Neural cell (in vitro differentiated cells): Measurements from ENCODE around the gene WDR13. TPM values are rescaled to one million over a fixed set of nuclear protein-coding genes. Genes with fewer than 3 reads are reported as not detected.

Experiments used
- H2AFZ ChIP-seq: fragments of 200-600, 300-800 bp; sonication (generic), shearing (Covaris generic); 2 replicates; pipeline ENCODE4 v1.6.0; 2014; ENCODE audit warnings: low read depth, mild to moderate bottlenecking, antibody characterized with exemption, low read length, moderate library complexity
- H3F3A ChIP-seq: fragments of 200-600 bp; shearing (Covaris generic); 2 replicates; pipeline ENCODE4 v1.6.1; 2016; ENCODE audit warnings: mild to moderate bottlenecking, moderate library complexity, mixed read lengths, antibody characterized with exemption, low read length; ENCODE audit not compliant: insufficient read depth, poor library complexity, severe bottlenecking
- H3K27ac ChIP-seq: fragments of 200-600, 300-800 bp; sonication (generic), shearing (Covaris generic); 2 replicates; pipeline ENCODE4 v1.5.1; 2014; ENCODE audit warnings: mild to moderate bottlenecking, low read length, moderate library complexity
- H3K27me3 ChIP-seq: fragments of 300-800, 200-600 bp; sonication (generic), shearing (Covaris generic); 2 replicates; pipeline ENCODE4 v1.6.0; 2014; ENCODE audit warnings: mild to moderate bottlenecking, low read depth, low read length, moderate library complexity; ENCODE audit not compliant: insufficient read depth
- H3K36me3 ChIP-seq: fragments of 300-800, 200-600 bp; sonication (generic), shearing (Covaris generic); 2 replicates; pipeline ENCODE4 v1.5.1; 2014; ENCODE audit warnings: mild to moderate bottlenecking, antibody characterized with exemption, low read length, moderate library complexity; ENCODE audit not compliant: insufficient read depth
- H3K4me2 ChIP-seq: fragments of 300-800, 200-600 bp; sonication (generic), shearing (Covaris generic); 2 replicates; pipeline ENCODE4 v1.6.0; 2014; ENCODE audit warnings: mild to moderate bottlenecking, low read length
- H3K4me3 ChIP-seq: fragments of 300-800, 200-600 bp; sonication (generic), shearing (Covaris generic); 2 replicates; pipeline ENCODE4 v1.5.1; 2014; ENCODE audit warnings: mild to moderate bottlenecking, low read length, moderate library complexity
- H3K79me2 ChIP-seq: fragments of 200-600 bp; shearing (Covaris generic); replicated peaks from 2 replicates; pipeline ENCODE4 v1.6.0; 2014; ENCODE audit warnings: mild to moderate bottlenecking, low read length, moderate library complexity; ENCODE audit not compliant: insufficient read depth
- H3K9ac ChIP-seq: fragments of 300-800, 200-600 bp; sonication (generic), shearing (Covaris generic); 2 replicates; pipeline ENCODE4 v1.6.1; 2016; ENCODE audit warnings: mild to moderate bottlenecking, low read length, mixed read lengths
- H3K9me2 ChIP-seq: fragments of 200-600 bp; shearing (Covaris generic); 2 replicates; pipeline ENCODE4 v1.6.1; 2016; ENCODE audit warnings: mild to moderate bottlenecking, low read length, mixed read lengths; ENCODE audit not compliant: insufficient read depth
- H3K9me3 ChIP-seq: fragments of 200-600, 300-800 bp; sonication (generic), shearing (Covaris generic); 2 replicates; pipeline ENCODE4 v1.6.1; 2016; ENCODE audit warnings: mild to moderate bottlenecking, mixed run types, low read length, moderate library complexity, mixed read lengths
- H4K20me1 ChIP-seq: fragments of 200-600 bp; shearing (Covaris generic); 2 replicates; pipeline ENCODE4 v1.6.1; 2016; ENCODE audit warnings: mild to moderate bottlenecking, mixed run types; ENCODE audit not compliant: insufficient read depth
- EP300 ChIP-seq: fragments of 450-650 bp; conservative IDR thresholded peaks from 2 replicates; pipeline ENCODE4 v1.6.1; 2014; ENCODE audit warnings: antibody characterized with exemption, mild to moderate bottlenecking, moderate library complexity; ENCODE audit not compliant: poor library complexity, severe bottlenecking
- EZH2 ChIP-seq: fragments of 200-600, 300-800 bp; shearing (Covaris generic), sonication (generic); IDR thresholded peaks from 2 replicates; pipeline ENCODE4 v1.6.1; 2014; ENCODE audit warnings: antibody characterized with exemption, low read length, borderline replicate concordance, mild to moderate bottlenecking; ENCODE audit not compliant: insufficient read depth, poor library complexity, severe bottlenecking
- MXI1 ChIP-seq: fragments of 450-650 bp; conservative IDR thresholded peaks from 2 replicates; pipeline ENCODE4 v1.6.1; 2014; ENCODE audit warnings: antibody characterized with exemption, mild to moderate bottlenecking; ENCODE audit not compliant: poor library complexity, severe bottlenecking
- POLR2AphosphoS5 ChIP-seq: IDR thresholded peaks from 2 replicates; pipeline ENCODE4 v1.6.1; 2012
- RAD21 ChIP-seq: fragments of 450-650 bp; conservative IDR thresholded peaks from 2 replicates; pipeline ENCODE4 v1.6.1; 2014; ENCODE audit warnings: antibody characterized with exemption, mild to moderate bottlenecking, moderate library complexity
- SMC3 ChIP-seq: fragments of 450-650 bp; conservative IDR thresholded peaks from 2 replicates; pipeline ENCODE4 v1.6.1; 2014; ENCODE audit warnings: antibody characterized with exemption, mild to moderate bottlenecking, moderate library complexity; ENCODE audit not compliant: poor library complexity
- polyA plus RNA-seq: library from polyadenylated mRNA; depleted of rRNA; stranded (reverse); fragments of >200 nt; gene quantifications from 2 replicates; pipeline ENCODE4 v1.2.3, GENCODE V29; 2014
- TF ChIP-seq, protein P1 (sequence below): IDR thresholded peaks from 2 replicates; pipeline ENCODE4 v1.6.1; 2012; ENCODE audit warnings: borderline replicate concordance

WDR13 gene
- polyA plus RNA-seq, 1 donor from 2014 or later: 210 TPM

DNA sequence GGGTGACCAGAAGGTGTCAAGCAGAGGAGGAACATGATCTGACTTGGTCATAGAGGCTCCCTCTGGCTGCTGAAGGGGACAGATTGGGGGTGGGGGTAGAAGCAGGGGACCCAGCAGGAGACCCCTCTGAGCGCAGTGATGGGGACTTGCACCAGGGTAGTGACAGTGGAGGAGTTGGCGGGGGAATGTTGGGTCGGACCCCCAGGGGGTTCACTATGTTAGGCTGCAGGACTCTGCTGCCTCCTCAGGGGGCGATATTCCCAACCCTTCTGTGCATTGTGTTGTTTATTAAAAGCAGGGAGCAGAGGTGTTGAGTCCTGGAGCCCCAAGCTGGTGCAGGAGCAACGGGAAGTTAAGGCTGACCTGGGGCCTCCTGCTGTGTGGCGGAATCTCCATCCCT lies 8.8 kb downstream of the WDR13 start:
- H3K36me3 ChIP-seq: no peaks in the 10 kb centered on the region
- no peaks in the 10 kb centered on the region for H3K27me3 ChIP-seq
- no peaks in the 10 kb centered on the region for H3F3A ChIP-seq
- no peaks in the 10 kb centered on the region for H3K9me2 ChIP-seq
- no peak overlapping the region for H2AFZ ChIP-seq
- TF ChIP-seq POLR2AphosphoS5: no peak
- TF ChIP-seq, protein P1, sequence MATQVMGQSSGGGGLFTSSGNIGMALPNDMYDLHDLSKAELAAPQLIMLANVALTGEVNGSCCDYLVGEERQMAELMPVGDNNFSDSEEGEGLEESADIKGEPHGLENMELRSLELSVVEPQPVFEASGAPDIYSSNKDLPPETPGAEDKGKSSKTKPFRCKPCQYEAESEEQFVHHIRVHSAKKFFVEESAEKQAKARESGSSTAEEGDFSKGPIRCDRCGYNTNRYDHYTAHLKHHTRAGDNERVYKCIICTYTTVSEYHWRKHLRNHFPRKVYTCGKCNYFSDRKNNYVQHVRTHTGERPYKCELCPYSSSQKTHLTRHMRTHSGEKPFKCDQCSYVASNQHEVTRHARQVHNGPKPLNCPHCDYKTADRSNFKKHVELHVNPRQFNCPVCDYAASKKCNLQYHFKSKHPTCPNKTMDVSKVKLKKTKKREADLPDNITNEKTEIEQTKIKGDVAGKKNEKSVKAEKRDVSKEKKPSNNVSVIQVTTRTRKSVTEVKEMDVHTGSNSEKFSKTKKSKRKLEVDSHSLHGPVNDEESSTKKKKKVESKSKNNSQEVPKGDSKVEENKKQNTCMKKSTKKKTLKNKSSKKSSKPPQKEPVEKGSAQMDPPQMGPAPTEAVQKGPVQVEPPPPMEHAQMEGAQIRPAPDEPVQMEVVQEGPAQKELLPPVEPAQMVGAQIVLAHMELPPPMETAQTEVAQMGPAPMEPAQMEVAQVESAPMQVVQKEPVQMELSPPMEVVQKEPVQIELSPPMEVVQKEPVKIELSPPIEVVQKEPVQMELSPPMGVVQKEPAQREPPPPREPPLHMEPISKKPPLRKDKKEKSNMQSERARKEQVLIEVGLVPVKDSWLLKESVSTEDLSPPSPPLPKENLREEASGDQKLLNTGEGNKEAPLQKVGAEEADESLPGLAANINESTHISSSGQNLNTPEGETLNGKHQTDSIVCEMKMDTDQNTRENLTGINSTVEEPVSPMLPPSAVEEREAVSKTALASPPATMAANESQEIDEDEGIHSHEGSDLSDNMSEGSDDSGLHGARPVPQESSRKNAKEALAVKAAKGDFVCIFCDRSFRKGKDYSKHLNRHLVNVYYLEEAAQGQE: no peak
- H3K4me2 ChIP-seq: no peak overlapping the region
- H3K9ac ChIP-seq: no peak overlapping the region
- no peak overlapping the region for H3K27ac ChIP-seq
- no peaks in the 10 kb centered on the region for H4K20me1 ChIP-seq
- no peaks in the 10 kb centered on the region for H3K79me2 ChIP-seq
- no peaks in the 10 kb centered on the region for H3K9me3 ChIP-seq
- H3K4me3 ChIP-seq: no peak overlapping the region

DNA sequence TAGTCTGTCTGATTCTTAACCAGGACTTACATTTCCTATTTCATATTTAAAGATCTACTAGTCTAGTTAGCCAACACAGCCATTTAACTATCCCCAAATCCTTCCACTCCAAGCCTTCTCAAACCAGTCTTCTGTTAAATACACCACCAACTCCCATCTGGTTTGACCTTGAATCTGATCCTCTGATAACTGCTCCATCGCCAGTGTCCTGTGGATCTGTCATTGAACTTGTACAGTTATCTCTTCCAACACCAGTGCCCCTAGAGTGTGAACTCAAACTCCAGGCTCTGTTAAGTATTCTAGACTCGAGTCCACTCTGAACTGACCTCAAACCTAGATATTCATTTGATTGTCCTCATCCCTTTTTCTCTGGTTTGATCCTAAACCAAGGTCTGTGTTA lies 14.4 kb downstream of the WDR13 start:
- TF ChIP-seq, protein P1: no peak
- no peak for TF ChIP-seq MXI1
- no peak for TF ChIP-seq EZH2
- TF ChIP-seq SMC3: no peak
- no peak for TF ChIP-seq EP300
- TF ChIP-seq RAD21: no peak
- Histone ChIP-seq H3K9me3 (no peaks in the 10 kb centered on the region), H3K79me2 (no peaks in the 10 kb centered on the region), H3K4me3 (no peak overlapping the region), H3K27me3 (no peaks in the 10 kb centered on the region), H3F3A (no peaks in the 10 kb centered on the region), H3K36me3 (no peaks in the 10 kb centered on the region), H3K27ac (no peak overlapping the region), H4K20me1 (no peaks in the 10 kb centered on the region), H2AFZ (no peak overlapping the region), H3K9me2 (no peaks in the 10 kb centered on the region), H3K4me2 (no peak overlapping the region), H3K9ac (no peak overlapping the region)
